HG02610 (cell line): Measurements from ENCODE around the gene PSMD12.
"Not testable (repeated sequence)": the region's sequence is repeated elsewhere in the genome, so short reads cannot be mapped to it uniquely, and the experiment has no call there.

Source experiments
- ATAC-seq: cut with Tn5 transposase; IDR thresholded peaks from one replicate; pipeline ENCODE4 v1.9.1; 2021; ENCODE audit warnings: mild to moderate bottlenecking, moderate library complexity; ENCODE audit not compliant: unreplicated experiment

The PSMD12 gene

GRCh38 chr17:67388536-67388935, 22.2 kb upstream of the PSMD12 start:
- not testable (repeated sequence) for ATAC-seq

GRCh38 chr17:67386965-67387551, 20.7 kb upstream of the PSMD12 start:
- ATAC-seq, result no peak

GRCh38 chr17:67385122-67385988, 19.0 kb upstream of the PSMD12 start:
- no peak for ATAC-seq

- ATAC-seq, result no peak
These were observed 15.5 kb upstream of the PSMD12 start for GRCh38 chr17:67381929-67382257.

GRCh38 chr17:67379251-67379630, 12.9 kb upstream of the PSMD12 start:
- no peak for ATAC-seq

GRCh38 chr17:67378454-67379250, 12.3 kb upstream of the PSMD12 start:
- no peak for ATAC-seq

GRCh38 chr17:67377488-67378453, 11.4 kb upstream of the PSMD12 start:
- no peak for ATAC-seq

- peak; percentile 81 for ATAC-seq
These were observed 10.5 kb upstream of the PSMD12 start, which contains the start of gene PITPNC1 for GRCh38 chr17:67376737-67377487. Gene PITPNC1, plus strand, starts transcription at chr17:67377281.

- ATAC-seq, result no peak
These were observed 10.0 kb upstream of the PSMD12 start for GRCh38 chr17:67376415-67376736.

GRCh38 chr17:67375716-67376115, 9.3 kb upstream of the PSMD12 start:
- ATAC-seq, result no peak

GRCh38 chr17:67375054-67375427, 8.7 kb upstream of the PSMD12 start:
- no peak for ATAC-seq

GRCh38 chr17:67374329-67375053, 8.1 kb upstream of the PSMD12 start:
- peak; percentile 44 for ATAC-seq

- no peak for ATAC-seq
These were observed 6.4 kb upstream of the PSMD12 start for GRCh38 chr17:67372751-67373150.

- ATAC-seq, result no peak
These were observed 3.3 kb upstream of the PSMD12 start for GRCh38 chr17:67369676-67370075.

GRCh38 chr17:67365738-67366192, 612 bp downstream of the PSMD12 start:
- peak; percentile 21 for ATAC-seq

- ATAC-seq, result no peak
These were observed 1.3 kb downstream of the PSMD12 start for GRCh38 chr17:67364847-67365737.

GRCh38 chr17:67362173-67362572, 4.2 kb downstream of the PSMD12 start:
- ATAC-seq, result no peak

GRCh38 chr17:67360880-67361279, 5.5 kb downstream of the PSMD12 start:
- ATAC-seq, result no peak
